GM12864 (cell line): ENCODE results near the gene PTGR3.

Experiments used
- DNase-seq: peaks from one replicate; pipeline ENCODE4 v3.0.0-alpha.2; 2011; ENCODE audit warnings: low read depth
- H3K4me3 ChIP-seq: 2 replicates; pipeline ENCODE4 v1.5.1; 2011; ENCODE audit warnings: mild to moderate bottlenecking, low read depth, low read length, control low read depth
- TF ChIP-seq, protein P1 (sequence below): IDR thresholded peaks from 2 replicates; pipeline ENCODE4 v1.5.1; 2011; ENCODE audit warnings: low read depth, mild to moderate bottlenecking, moderate library complexity, low read length, control low read depth, inconsistent platforms; ENCODE audit errors: missing control alignments

PTGR3 gene

DNA sequence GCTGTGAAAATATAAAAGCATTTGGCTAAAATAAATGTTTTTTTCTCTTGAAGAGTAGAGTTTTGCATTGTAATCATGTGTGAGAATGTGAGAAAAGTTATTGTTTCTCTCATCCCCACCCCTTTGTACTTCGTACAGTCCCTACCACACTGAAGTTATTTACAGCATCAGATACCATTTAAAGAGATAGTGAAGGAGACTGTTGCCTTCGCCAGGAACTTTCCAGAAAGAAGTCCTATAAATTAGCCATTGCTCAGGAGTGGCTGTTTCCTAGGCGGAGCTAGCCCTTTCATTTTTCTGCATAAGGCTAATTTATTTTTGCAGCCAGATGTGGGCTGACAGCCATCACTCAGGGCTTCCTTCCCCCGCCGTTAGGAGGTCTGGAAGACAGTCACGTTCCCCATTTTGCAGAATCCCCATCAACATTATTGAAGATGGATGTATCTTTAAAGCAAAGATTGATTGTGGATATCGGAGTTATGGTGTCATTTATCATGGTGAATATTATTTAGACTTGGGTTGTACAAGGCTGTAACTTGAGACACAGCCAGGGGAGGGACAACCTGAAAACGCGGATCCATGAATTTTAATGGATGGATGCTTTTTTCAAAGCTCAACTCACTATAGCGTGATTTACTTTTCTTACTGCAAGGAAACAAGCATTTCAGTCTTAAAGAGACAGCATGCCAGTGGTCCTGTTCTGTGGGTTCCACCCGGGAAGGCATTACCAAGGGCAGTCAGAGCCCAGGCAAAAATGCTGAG lies 18.8 kb upstream of the PTGR3 start:
- H3K4me3 ChIP-seq, result no peak overlapping the region
- TF ChIP-seq, protein P1, sequence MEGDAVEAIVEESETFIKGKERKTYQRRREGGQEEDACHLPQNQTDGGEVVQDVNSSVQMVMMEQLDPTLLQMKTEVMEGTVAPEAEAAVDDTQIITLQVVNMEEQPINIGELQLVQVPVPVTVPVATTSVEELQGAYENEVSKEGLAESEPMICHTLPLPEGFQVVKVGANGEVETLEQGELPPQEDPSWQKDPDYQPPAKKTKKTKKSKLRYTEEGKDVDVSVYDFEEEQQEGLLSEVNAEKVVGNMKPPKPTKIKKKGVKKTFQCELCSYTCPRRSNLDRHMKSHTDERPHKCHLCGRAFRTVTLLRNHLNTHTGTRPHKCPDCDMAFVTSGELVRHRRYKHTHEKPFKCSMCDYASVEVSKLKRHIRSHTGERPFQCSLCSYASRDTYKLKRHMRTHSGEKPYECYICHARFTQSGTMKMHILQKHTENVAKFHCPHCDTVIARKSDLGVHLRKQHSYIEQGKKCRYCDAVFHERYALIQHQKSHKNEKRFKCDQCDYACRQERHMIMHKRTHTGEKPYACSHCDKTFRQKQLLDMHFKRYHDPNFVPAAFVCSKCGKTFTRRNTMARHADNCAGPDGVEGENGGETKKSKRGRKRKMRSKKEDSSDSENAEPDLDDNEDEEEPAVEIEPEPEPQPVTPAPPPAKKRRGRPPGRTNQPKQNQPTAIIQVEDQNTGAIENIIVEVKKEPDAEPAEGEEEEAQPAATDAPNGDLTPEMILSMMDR, result no peak

DNA sequence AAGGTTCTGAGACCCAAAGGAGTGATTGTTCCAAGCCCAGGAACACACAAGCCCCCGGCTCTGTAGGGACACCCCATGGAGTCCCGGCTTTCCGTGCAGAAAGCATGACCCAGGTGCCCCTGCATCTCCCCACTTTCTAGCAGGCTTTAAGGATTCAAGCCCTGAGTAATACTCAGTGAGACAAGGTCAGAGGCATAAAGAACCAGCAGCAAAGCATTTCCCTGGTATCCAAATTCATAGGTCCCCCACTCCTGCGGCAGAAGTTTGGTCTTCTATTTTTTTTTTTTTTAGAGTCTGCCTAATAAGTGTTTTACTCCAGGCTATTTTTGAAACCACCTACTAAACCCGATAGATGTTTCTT lies 18.0 kb upstream of the PTGR3 start:
- no peak for DNase-seq
- TF ChIP-seq, protein P1, result no peak
- H3K4me3 ChIP-seq, result no peak overlapping the region

More for the DNA sequence above, 18.8 kb upstream of the PTGR3 start:
- DNase-seq, result no peak

DNA sequence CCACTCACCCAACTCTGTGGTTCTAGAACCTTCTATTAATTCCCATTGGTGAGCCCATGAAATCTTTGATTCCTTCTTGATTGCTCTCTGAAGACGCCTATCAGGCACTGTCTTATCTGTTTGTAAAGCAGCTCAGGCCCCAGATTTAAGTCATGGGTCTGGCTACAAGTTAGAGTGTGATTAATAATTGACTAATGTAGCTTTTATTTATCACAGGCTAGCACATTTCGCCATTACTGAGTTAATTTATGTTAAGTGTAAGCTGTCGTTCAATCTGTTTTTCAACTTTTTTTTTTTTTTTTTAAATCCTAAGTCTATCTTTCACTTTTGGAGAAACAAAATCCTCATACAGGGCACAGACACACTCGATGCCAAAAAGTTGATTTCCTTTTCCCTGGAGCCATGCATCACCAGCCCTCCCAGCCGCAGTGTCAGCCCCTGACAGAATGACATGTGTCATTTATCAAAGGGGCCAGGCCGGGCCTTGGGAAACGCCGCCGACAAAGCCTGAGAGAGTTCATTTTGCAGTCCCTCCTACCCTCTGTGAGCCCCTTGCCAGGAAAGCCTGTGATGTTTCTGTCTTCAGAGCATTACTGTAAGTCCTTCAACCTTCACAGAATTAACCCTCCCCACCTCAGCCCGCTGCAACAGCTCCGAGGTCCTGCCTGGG lies 17.5 kb upstream of the PTGR3 start:
- no peak for DNase-seq
- TF ChIP-seq, protein P1, result no peak
- H3K4me3 ChIP-seq, result no peak overlapping the region

DNA sequence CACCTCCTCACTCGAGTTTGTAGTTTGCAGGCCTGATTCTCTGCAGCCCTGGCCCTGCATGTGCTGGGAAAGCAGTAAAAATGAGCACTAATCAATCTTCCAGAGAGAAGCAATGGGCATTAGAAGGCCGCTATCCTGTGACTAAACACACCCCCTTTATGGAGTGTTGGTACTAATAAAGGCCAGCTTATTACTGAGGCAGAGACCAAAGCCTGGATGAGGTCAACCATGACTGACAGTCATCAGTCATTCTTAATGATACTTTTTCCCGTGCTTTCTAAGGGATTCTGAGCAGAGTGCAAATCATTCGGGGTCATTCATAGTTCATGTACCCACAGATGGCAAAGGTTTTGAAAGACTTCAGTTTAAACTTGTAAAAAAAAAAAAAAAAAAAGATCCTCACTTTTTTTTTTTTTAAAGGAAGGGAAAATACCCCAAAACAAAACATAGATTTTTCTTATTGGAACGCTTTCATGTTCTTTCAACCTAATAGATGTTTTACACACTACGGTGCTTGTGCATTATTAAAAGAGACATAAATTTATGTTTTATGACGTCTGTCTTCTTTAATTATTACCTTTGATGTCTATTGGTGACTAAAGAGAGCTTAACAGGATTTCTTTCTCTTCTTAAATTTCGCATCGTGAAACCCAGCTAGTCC lies 14.9 kb upstream of the PTGR3 start:
- TF ChIP-seq, protein P1, result no peak
- H3K4me3 ChIP-seq, result no peak overlapping the region
- no peak for DNase-seq

DNA sequence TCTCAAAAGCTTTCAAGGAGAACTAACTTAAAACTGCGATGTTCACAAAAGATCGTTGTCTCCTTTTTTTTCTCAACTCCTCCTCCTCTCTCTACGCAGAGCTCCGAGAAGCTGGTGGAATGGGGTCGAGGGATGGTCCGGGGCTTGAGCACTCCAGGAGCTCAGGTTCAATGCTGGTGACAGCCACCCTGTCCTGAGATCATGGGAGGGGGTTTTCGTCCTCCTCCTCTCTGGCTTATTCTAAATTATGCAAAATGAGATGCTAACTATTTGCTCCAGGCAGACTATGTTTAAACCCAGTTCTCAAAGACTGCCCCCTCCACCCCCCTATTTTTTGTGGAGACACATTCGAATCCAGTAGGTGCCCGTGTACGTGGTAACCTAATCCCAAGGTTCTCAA lies 13.5 kb upstream of the PTGR3 start:
- H3K4me3 ChIP-seq, result no peak overlapping the region
- no peak for DNase-seq
- TF ChIP-seq, protein P1, result no peak

DNA sequence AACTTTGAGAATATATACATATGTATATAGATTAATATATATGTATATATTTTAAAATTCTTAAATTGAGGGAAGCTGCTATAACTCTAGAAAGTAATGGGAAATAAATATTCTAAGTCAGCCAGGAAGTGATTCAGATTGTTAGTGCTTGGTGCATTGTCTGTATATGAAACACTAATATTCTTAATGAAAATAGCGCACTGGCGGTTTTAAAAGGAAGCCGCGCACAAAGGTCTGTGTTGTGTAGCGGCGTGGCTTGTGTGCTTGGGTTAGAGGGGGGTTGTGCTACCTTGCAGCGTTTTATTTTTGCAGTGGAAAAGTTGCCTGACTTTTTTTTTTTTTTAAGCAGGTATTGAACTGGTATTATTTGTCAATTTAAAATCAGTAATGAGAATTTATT lies 13.0 kb upstream of the PTGR3 start:
- no peak for DNase-seq
- TF ChIP-seq, protein P1, result no peak
- H3K4me3 ChIP-seq, result no peak overlapping the region
